GM18519 (cell line): ENCODE data around the gene RASSF7.

ENCODE experiments used
- ATAC-seq: cut with Tn5 transposase; IDR thresholded peaks from one replicate; pipeline ENCODE4 v1.9.1; 2021; ENCODE audit warnings: mild to moderate bottlenecking, moderate library complexity; ENCODE audit not compliant: unreplicated experiment, low FRiP score

RASSF7 gene

GRCh38 chr11:578276-579035 is 17.7 kb downstream of the RASSF7 start:
- ATAC-seq: no peak

- ATAC-seq: no peak
These were observed 19.2 kb downstream of the RASSF7 start for GRCh38 chr11:579830-580601.

- ATAC-seq: no peak
These were observed 20.6 kb downstream of the RASSF7 start for GRCh38 chr11:581342-581741.

GRCh38 chr11:581752-582151 is 21.0 kb downstream of the RASSF7 start:
- ATAC-seq: no peak

- no peak for ATAC-seq
These were observed 23.5 kb downstream of the RASSF7 start for GRCh38 chr11:584287-584686.

- no peak for ATAC-seq
These were observed 25.9 kb downstream of the RASSF7 start for GRCh38 chr11:586376-587316.

GRCh38 chr11:587546-587945 is 26.8 kb downstream of the RASSF7 start:
- no peak for ATAC-seq

GRCh38 chr11:587978-588380 is 27.2 kb downstream of the RASSF7 start:
- ATAC-seq: no peak

GRCh38 chr11:589798-590197 is 29.0 kb downstream of the RASSF7 start:
- ATAC-seq: no peak

GRCh38 chr11:590997-591396 is 30.2 kb downstream of the RASSF7 start:
- ATAC-seq: no peak

GRCh38 chr11:592501-592900 is 31.7 kb downstream of the RASSF7 start:
- no peak for ATAC-seq

- ATAC-seq: no peak
These were observed 32.1 kb downstream of the RASSF7 start for GRCh38 chr11:592918-593317.

GRCh38 chr11:593347-593746 is 32.6 kb downstream of the RASSF7 start:
- no peak for ATAC-seq

- no peak for ATAC-seq
These were observed 34.6 kb downstream of the RASSF7 start for GRCh38 chr11:595400-595799.

- no peak for ATAC-seq
These were observed 35.6 kb downstream of the RASSF7 start for GRCh38 chr11:596374-596773.

- ATAC-seq: no peak
These were observed 36.5 kb downstream of the RASSF7 start for GRCh38 chr11:597166-597725.

- ATAC-seq: no peak
These were observed 37.4 kb downstream of the RASSF7 start for GRCh38 chr11:598005-598680.

GRCh38 chr11:601573-602245 is 40.9 kb downstream of the RASSF7 start:
- ATAC-seq: no peak

- no peak for ATAC-seq
These were observed 42.4 kb downstream of the RASSF7 start for GRCh38 chr11:603154-603553.
